SK-N-DZ (cell line): ENCODE data around the gene HEYL.
"Not testable (repeated sequence)": the region's sequence is repeated elsewhere in the genome, so short reads cannot be mapped to it uniquely, and the experiment has no call there.

Source experiments
- DNase-seq: peaks from one replicate; pipeline ENCODE4 v3.0.0-alpha.2; 2015; ENCODE audit warnings: low spot score

The HEYL gene

GRCh38 chr1:39608921-39609320 is 30.5 kb downstream of the HEYL start:
- no peak for DNase-seq

- not testable (repeated sequence) for DNase-seq
Measured at GRCh38 chr1:39603677-39604076, 35.8 kb downstream of the HEYL start.

DNA sequence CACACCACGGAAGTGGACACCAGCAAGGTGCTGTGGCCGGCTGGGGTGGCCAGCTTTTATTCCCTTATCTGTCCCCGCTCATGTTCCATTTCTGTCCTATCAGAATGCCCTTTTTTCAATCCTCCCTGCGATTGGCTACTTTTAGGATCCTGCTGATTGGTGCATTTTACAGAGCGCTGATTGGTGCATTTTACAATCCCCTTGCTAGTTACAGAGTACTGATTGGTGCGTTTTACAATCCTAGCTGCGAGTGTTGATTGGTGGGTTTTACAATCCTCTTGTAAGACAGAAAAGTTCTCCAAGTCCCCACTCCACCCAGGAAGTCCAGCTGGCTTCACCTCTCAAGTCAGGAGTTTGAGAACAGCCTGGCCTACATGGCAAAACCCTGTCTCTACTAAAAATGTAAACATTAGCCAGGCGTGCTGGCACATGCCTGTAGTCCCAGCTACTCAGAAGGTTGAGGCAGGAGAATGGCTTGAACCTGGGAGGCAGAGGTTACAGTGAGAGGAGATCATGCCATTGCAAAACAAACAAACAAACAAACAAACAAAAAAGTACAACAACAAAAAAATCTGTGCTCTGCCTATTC is 37.7 kb downstream of the HEYL start:
- DNase-seq, result not testable (repeated sequence)

- no peak for DNase-seq
Measured at GRCh38 chr1:39596163-39596562, 43.3 kb downstream of the HEYL start.

- DNase-seq, result no peak
Measured at GRCh38 chr1:39593386-39593785, 46.1 kb downstream of the HEYL start.

DNA sequence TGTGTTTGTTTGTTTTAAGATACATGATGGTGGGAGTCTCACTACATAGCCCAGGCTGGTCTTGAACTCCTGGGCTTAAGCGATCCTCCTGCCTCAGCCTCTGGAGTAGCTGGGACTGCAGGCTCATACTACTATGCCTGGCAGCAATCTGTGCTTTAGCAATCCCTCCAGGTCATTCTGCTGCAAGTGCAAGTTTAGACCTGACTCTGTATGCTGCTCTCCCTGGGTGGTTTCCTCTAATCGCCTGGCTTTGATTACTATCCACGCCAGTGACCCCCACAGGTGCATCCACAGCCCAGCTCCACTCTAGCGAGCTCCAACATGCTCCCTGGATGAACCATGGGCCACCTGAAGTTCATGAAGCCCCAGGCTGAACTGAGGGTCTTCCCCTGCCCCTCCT is 47.4 kb downstream of the HEYL start:
- DNase-seq, result no peak

- DNase-seq, result no peak
Measured at GRCh38 chr1:39590546-39590945, 48.9 kb downstream of the HEYL start.

GRCh38 chr1:39585933-39586332 is 53.5 kb downstream of the HEYL start:
- no peak for DNase-seq

- DNase-seq, result no peak
Measured at GRCh38 chr1:39576016-39576657, 63.3 kb downstream of the HEYL start.

GRCh38 chr1:39575191-39576015 is 64.0 kb downstream of the HEYL start:
- DNase-seq, result no peak

DNA sequence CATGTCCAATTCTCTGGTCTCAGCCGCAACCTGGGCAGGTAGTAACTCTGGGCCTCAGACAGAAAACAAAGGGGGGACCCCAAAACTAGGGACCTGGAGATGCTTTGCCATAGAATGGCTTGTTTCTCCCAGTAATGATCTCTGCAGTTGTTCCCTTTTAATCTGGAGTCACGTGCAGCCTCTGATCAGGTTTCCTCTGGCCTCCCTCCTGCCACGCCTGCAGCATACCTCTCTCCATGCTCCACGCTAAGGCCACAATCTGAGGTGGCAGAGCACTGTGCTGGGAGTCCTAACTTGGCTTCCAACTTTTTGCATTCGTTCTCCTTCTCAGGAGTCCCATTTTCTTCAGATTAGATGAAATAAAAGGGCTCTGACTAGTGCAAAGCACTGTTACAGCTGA is 64.8 kb downstream of the HEYL start:
- DNase-seq, result no peak
